Activated B cell treated with CpG ODN at 0.5 μM for 24 hours (primary cell): ENCODE results near the gene MYO16. TPM values are rescaled to one million over a fixed set of nuclear protein-coding genes. Genes with fewer than 3 reads are reported as not detected.

Source experiments
- ATAC-seq: fragments of 200-7000 bp; cut with Tn5 transposase; one replicate; pipeline ENCODE4 v1.10.0; 2021; ENCODE audit warnings: low read depth, mild to moderate bottlenecking, moderate library complexity
- CTCF ChIA-PET: fragments of 350-600 bp; sonication (Branson Sonifier 250); formaldehyde crosslinking; loops from one replicate; lab custom pipeline; 2021; ENCODE audit warnings: antibody characterized with exemption; lab: Charles Lee
- POLR2A ChIA-PET: fragments of 350-600 bp; sonication (Branson Sonifier 250); formaldehyde crosslinking; loops from one replicate; lab custom pipeline; 2021; ENCODE audit warnings: antibody characterized with exemption; lab: Charles Lee
- DNase-seq: peaks from one replicate; pipeline ENCODE4 v3.0.0; 2022
- H3K27ac Mint-ChIP-seq: one replicate; pipeline ENCODE4 v1.8.0; 2020; ENCODE audit warnings: mixed read lengths
- H3K27me3 Mint-ChIP-seq: one replicate; pipeline ENCODE4 v1.8.0; 2021; ENCODE audit warnings: mixed read lengths
- H3K36me3 Mint-ChIP-seq: one replicate; pipeline ENCODE4 v1.8.0; 2021; ENCODE audit warnings: low read depth, mixed read lengths
- H3K4me1 Mint-ChIP-seq: one replicate; pipeline ENCODE4 v1.8.0; 2021; ENCODE audit warnings: mixed read lengths
- H3K4me3 Mint-ChIP-seq: one replicate; pipeline ENCODE4 v1.8.0; 2020; ENCODE audit warnings: mild to moderate bottlenecking, mixed read lengths
- H3K9me3 Mint-ChIP-seq: one replicate; pipeline ENCODE4 v1.8.0; 2020; ENCODE audit warnings: mixed read lengths
- CTCF ChIP-seq: fragments of 200-600 bp; IDR thresholded peaks from one replicate; pipeline ENCODE4 v1.8.0; 2022; ENCODE audit warnings: antibody characterized with exemption, mild to moderate bottlenecking
- intact Hi-C: fragments of 100-400 bp; cut with micrococcal nuclease; formaldehyde crosslinking; loops from one replicate; pipeline ENCODE4 v1.15.1; 2024
- total RNA-seq: library from RNA; stranded (reverse); gene quantifications from 2 replicates; pipeline ENCODE4 v1.2.3, GENCODE V29; 2022

Gene MYO16
- total RNA-seq, 1 donor from 2014 or later = not detected

- peaks cover 15% of the 10 kb centered on the region for H3K9me3 Mint-ChIP-seq
- H3K27me3 Mint-ChIP-seq = no peaks in the 10 kb centered on the region
- H3K4me3 Mint-ChIP-seq = no peak overlapping the region
- ChIA-PET POLR2A (no interaction called here), CTCF (no interaction called here)
- H3K4me1 Mint-ChIP-seq = no peaks in the 10 kb centered on the region
- TF ChIP-seq CTCF = no peak
- intact Hi-C loops = no loop called here
- DNase-seq (no peak), ATAC-seq (no peak)
- H3K36me3 Mint-ChIP-seq = no peaks in the 10 kb centered on the region
- no peak overlapping the region for H3K27ac Mint-ChIP-seq
Measured at GRCh38 chr13:108700422-108701170, 71.2 kb downstream of the MYO16 start.

- intact Hi-C loops = no loop called here
- TF ChIP-seq CTCF = no peak
- Mint-ChIP-seq H3K27ac (no peak overlapping the region), H3K4me1 (no peaks in the 10 kb centered on the region), H3K36me3 (no peaks in the 10 kb centered on the region), H3K27me3 (no peaks in the 10 kb centered on the region), H3K9me3 (peaks cover 15% of the 10 kb centered on the region), H3K4me3 (no peak overlapping the region)
- no peak for ATAC-seq
- ChIA-PET CTCF (no interaction called here), POLR2A (no interaction called here)
- no peak for DNase-seq
Measured at GRCh38 chr13:108702171-108702570, 72.8 kb downstream of the MYO16 start.

- intact Hi-C loops = no loop called here
- ATAC-seq (no peak), DNase-seq (no peak)
- Mint-ChIP-seq H3K9me3 (peaks cover 15% of the 10 kb centered on the region), H3K4me3 (no peak overlapping the region), H3K27ac (no peak overlapping the region), H3K4me1 (no peaks in the 10 kb centered on the region), H3K27me3 (no peaks in the 10 kb centered on the region), H3K36me3 (no peaks in the 10 kb centered on the region)
- ChIA-PET POLR2A (no interaction called here), CTCF (no interaction called here)
- no peak for TF ChIP-seq CTCF
Measured at GRCh38 chr13:108705031-108705430, 75.6 kb downstream of the MYO16 start.

GRCh38 chr13:108707584-108707983 lies 78.2 kb downstream of the MYO16 start:
- peaks cover 5% of the 10 kb centered on the region for H3K9me3 Mint-ChIP-seq
- H3K4me3 Mint-ChIP-seq = no peak overlapping the region
- H3K27ac Mint-ChIP-seq = no peak overlapping the region

GRCh38 chr13:108708921-108709320 lies 79.5 kb downstream of the MYO16 start:
- ChIA-PET CTCF (no interaction called here), POLR2A (no interaction called here)
- no peak for DNase-seq
- TF ChIP-seq CTCF = no peak
- no peaks in the 10 kb centered on the region for H3K4me1 Mint-ChIP-seq
- no peak overlapping the region for H3K27ac Mint-ChIP-seq
- no peak for ATAC-seq
- peaks cover 2% of the 10 kb centered on the region for H3K9me3 Mint-ChIP-seq
- H3K4me3 Mint-ChIP-seq = no peak overlapping the region
- intact Hi-C loops = no loop called here
- no peaks in the 10 kb centered on the region for H3K27me3 Mint-ChIP-seq
- H3K36me3 Mint-ChIP-seq = no peaks in the 10 kb centered on the region

More at GRCh38 chr13:108707584-108707983, 78.2 kb downstream of the MYO16 start:
- ATAC-seq = no peak
- ChIA-PET CTCF (no interaction called here), POLR2A (no interaction called here)
- Mint-ChIP-seq H3K27me3 (no peaks in the 10 kb centered on the region), H3K4me1 (no peaks in the 10 kb centered on the region), H3K36me3 (no peaks in the 10 kb centered on the region)
- intact Hi-C loops = no loop called here
- TF ChIP-seq CTCF = no peak
- no peak for DNase-seq
